Muscle of arm (tissue), 12 donors: ENCODE measurements around the gene FKBP15. TPM values are rescaled to one million over a fixed set of nuclear protein-coding genes. Genes with fewer than 3 reads are reported as not detected.
"Not testable (repeated sequence)": the region's sequence is repeated elsewhere in the genome, so short reads cannot be mapped to it uniquely, and the experiment has no call there.

Source experiments
- DNase-seq: peaks from one replicate; pipeline ENCODE4 v3.0.0-alpha.2; 2013
- polyA plus RNA-seq, 12 donors: library from polyadenylated mRNA; unstranded; fragments of 120-200 nt; gene quantifications; one replicate each; pipeline ENCODE4 v1.2.1, GENCODE V29; 2013; ENCODE audit not compliant: insufficient read length in 12 of 12

The FKBP15 gene
- polyA plus RNA-seq, 12 donors: 17.6 to 30.8 (median 22.3) TPM; not detected in 1

DNA sequence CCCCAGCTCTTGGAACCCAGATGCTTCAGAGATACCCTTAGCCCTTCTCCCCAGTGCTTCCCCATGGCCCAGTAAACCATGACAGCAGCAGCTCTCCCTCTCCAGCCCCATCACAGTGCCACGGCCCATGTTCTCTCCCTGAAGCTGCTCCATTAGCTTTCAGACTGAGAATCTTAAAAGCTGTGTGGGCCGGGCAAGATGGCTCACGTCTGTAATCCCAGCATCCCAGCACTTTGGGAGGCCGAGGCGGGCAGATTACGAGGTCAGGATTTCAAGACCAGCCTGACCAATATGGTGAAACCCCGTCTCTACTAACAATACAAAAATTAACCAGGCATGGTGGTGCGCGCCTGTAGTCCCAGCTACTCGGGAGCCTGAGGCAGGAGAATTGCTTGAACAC lies 71.5 kb downstream of the FKBP15 start:
- not testable (repeated sequence) for DNase-seq

DNA sequence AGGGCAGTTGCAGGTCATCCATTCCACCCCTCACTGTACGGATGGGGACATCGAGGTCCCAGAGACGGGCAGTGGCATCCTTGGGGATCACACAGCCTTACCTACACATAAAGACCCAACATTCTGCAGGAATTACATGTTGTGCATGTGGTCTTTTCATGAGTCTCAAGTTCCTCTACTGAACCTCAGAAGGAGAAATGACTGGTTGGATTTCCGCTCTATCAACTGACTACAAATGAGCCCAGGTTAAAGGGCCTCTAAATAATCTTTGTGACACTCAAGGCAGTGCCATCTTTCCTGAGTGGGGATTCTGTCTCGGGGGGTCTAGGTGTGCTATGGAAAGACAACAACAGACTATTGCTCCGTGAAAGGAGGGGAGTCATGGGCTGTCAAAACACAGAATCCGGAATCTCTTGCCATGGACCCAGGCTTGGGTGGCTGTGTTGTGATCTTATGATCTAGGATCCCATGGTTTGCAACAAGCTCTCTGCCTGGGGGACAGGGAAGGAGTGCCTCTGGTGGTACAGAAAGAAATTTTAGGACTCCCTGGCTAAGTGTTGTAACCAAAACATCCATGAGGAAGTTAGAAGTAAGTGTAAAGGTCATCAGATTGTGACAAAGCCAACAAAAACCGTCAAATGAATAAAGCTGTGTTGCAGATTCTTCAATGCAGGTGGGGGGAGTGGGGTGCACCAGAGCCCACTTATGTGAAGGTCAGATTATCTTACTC lies 72.1 kb downstream of the FKBP15 start:
- no peak for DNase-seq

DNA sequence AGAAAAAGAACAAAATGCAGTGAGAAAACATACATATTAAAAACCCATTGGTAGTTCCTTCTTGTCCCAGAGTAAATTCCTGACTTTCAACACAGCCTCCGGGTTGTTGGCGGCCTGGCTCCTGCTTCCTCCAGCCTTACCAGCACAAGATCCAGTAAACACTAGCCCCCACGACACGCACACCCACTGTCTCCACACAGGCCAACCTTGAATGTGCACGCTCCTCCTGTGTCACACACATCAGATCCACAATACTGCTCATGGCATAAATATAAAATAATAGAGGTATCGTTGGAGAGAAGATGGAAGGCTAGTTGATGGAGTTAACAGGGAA lies 72.7 kb downstream of the FKBP15 start:
- DNase-seq: no peak

DNA sequence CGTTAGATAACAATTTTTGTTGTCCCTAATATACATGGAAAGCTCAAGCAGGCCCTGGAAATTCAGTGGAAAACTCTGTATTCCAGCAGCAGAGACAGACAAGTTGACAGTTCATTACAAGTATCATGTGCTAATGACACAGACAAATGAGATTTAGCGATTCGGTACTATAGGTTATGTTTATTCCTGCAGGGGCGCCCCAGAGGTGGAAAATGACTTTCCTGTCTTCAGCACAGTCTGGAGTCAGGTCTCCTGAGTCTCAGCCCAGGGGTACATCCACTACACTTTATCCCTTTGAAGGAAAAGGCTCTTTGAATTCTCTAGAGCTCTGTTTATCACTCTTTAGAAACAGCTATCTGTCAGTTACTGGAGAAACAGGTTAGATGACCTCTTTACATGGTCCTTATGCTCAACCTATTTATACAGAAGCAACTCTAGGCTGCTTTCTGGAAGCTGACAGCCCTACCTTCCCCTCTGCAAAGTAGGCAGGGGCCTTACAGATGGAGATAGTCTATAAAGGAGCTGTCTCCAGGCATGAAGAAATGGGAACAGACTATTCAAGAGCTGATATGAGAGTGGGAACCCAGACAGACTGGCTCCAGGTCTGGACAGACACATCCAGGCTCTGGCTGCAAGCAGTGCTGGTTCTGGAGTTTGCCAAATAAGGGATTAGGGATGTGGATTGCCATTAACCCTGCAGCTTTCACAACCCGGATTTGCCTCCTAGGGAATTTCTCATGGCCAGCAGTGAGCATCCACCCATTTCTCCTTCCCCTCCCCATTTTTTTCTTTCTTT lies 77.4 kb downstream of the FKBP15 start:
- DNase-seq: no peak

DNA sequence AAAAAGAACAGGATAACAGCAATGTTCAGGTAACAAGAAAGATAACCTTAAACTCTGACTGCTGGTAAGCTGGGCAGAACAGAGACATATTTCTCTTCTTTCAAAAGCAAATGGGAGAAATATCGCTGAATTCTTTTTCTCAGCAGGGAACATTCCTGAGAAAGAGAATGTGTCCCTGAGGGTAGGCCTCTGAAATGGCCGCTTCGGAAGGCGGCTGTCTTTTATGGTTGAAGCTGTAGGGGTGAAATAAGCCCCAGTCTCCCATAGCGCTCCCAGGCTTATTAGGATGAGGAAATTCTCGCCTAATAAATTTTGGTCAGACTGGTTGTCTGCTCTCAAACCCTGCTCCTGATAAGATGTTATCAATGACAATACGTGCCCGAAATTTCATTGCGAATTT lies 80.2 kb downstream of the FKBP15 start:
- DNase-seq: not testable (repeated sequence)

DNA sequence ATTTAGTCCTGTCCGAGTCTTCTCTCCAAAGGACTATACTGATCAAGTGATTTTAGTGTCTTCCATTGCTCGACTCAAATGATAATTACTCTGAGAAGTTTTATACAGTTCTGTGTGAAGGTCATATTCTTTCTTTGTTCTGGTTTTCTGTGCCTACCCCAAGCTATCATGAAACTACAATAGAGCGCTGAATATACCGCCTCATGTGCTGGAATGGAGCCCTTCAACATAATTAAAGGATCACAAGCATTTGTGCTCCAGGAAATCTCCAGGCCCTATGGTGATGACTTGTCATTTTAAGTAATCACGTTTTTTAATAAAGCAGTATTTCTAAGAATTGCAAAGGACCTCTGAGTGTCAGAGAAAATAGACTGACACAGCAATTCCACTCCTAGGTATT lies 81.1 kb downstream of the FKBP15 start:
- no peak for DNase-seq

DNA sequence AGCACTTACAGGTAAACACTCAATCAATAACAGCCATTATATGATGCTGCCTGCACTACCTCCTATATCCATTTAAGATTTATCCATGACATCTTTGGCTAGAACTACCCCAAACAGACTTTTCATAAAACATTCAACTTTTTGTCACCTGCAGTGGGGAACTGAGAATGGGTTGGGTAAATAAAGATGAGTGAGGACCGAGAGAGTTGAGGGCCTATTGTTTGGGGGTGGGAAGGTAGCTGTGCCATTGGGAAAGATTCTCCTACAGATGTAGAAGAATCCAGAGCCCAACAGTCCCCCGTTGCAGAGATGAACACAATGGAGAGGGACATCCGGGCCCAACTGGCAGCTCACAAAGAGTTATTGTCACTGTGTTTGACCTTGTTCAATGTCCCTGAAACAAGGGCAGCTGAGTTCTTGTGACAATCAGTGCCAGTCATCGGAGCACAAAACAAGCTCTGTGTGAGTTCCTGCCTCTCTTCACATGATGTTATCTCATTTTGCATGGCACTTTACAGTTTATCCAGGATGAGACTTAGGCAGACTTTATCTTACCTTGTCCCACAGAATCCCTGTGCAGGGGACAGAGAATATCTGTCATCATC lies 81.8 kb downstream of the FKBP15 start:
- DNase-seq: no peak

DNA sequence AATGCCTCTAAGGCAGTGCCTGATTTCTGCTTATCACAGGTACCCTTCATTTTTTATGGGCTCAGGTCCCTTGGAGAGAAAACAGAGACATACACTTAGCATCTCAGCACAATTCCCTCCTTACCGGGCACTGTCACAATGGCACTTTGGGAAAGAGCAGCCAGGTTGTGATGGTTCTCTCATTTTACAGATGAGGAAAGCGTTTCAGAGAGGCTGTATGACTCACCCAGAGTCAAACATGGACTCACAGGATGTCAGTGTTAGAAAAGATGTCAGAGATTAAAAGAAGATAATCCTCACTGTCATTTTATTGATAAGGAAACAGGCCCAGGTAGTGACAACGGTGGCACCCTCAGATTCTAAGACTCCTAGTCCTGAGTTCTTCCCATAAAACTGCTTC lies 82.3 kb downstream of the FKBP15 start:
- no peak for DNase-seq

DNA sequence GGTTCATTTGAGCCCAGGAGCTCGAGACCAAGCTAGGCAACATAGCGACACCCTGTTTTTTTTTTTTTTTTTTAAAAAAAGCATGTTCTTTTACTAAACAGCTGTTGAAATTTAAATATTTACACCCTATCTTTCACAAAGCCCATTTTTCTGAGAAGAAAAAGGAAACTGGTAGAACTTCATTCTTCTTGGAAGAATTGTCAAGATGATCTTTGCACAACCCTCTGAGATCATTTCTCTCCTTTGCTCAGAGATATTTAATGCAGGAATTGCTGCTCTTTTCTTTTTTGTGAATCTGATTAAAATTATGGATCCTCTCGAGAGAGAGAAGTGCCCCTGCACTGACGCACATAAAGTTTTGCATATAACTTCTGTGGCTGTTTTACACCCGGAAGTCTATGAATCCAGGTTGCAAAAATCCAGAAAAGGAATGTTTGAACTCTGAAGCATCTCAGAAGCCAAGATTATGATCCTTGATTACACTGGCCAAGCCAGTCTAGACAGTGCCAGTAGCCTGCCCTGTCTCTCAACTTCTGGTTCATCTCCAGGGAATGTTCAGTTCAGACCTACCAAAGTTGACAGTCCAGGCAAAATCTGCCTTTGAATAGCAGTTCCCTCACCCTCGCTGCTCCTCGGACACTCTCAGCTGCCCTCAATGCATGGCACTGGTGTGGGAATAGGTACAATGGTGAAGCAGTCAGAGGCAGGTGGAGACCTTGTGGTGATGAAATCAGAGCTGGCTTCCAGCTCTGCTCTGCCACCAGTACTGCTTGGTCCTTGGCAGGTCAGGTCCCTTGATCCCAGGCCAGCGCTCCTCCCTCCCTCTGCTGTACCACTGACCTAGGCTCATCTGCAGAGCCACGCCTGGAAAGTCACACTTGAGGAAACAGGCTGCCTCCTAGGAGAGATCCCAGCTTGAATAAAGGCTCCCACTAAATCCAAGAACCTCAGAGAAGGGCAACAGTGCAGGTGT lies 83.6 kb downstream of the FKBP15 start:
- DNase-seq: no peak

DNA sequence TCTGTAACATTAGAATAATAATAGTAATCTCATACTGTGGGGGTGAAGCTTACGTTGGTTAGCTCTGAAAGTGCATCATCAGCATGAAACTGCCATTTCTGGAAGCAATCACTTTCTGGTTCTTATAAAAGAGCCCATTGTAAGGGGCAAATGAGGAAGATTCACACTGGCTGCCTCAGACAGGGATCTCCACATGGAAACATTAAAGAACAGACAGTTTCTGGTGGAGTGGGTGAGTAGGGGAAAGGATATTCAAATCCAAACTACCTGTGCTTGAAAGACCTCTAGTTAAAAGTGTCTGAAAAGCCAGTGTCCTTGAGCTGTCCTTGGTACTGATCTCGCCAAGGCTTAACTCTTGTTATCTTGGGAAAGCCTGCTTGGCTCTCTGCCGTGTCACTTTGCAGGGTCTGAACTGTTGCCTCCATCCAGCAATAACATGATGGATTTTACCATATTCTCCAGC lies 89.4 kb downstream of the FKBP15 start:
- no peak for DNase-seq

DNA sequence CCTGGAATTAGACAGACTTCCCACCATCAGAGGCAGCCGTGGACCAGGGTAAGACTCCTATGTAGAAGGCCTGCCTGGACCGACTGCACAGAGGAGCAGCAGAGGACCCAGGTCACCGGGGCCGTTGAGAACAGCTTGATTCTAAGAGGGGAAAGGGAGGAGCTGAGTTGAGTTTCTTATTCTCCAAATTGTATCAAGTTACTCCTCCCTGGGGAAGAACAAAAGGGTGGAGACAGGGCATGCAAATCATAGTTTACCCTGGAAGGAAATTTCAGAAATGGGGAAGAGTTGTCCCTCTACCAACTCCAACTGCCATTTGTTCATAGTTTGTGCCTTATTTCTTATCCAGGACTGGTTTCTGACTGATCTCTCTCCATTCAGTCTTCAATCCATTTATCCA lies 91.2 kb downstream of the FKBP15 start:
- no peak for DNase-seq

DNA sequence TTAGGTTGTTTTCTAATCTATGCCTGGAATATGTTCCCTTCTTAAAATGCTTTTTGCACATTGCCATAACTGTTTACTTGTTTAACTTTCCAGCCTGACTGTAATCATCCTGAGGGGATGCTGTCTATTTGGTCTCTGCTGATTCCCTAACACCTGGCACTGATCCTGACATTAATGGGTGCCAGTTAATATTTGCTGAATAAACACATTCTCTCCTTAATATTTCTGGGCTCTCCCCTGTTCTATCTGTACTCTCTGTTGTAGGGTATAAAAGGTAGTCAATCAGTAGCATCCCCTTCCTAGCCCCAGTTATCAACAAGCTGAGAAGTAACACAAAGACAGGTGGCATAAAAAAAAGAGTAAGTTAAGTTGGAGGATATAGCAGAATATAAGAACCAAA lies 91.6 kb downstream of the FKBP15 start:
- DNase-seq: no peak

DNA sequence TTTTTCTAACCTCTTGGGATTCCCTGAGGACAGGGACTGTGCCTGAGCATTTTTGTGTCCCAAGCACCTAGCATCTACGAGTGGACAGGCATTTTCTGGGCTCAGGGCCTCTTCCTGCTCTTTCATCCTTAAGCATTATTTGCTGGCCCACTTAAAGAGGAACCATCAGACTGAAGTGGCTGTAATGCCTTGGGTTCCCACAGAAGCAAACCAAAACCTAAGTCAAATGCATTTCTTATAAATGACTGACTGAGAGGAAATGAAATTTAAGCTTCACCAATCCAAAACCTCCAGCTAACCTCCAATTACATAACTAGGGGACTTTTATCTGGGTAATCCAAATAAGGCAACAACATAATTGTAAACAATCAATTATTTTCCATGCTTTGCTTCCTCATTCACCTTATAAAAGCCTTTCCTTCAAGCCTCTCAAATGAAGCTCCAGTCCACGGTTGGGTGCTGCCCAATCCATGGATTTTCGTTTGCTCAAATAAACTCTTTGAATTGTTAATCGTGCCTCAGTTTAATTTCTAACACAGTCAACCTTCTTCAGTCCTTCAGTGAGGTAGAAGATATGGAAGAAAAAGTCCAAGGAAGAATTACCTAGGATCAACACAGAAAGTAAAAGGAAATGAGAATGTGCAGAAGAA lies 95.6 kb downstream of the FKBP15 start:
- no peak for DNase-seq

DNA sequence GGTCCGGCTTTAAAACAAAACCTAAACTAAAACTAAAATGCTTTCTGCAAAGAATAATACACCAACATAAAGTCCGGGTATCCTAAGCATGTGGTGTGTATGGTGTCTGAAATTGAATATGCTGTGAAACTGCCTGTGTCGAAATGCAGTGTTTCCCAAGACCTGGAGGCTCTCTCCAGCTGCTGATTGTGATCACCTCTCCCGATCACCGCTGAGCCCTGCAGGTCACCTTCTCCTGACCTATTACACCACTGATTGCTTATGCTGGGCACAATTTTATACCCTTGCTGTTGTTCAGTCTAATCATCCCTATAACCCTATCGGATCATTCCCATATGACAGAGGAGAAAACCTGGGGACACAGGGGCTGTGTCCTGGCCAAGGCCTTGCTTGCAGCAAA lies 102.2 kb downstream of the FKBP15 start:
- not testable (repeated sequence) for DNase-seq

Other genes starting within 250 kb of the FKBP15 start
- gene ZNF883, start 209.1 kb downstream of the FKBP15 start, polyA plus RNA-seq: 1 to 10 TPM in 10 of 12 donors, not detected in 2; 2.1 to 9.6 (median 5.1) TPM
- 1 to 10 TPM in 11 of 12 donors, not detected in 1; 2.8 to 7.1 (median 4.9) TPM for gene ZFP37, start 164.6 kb downstream of the FKBP15 start, polyA plus RNA-seq
- gene SLC31A2, start 70.3 kb downstream of the FKBP15 start, polyA plus RNA-seq: 1 to 10 TPM in 10 of 12 donors, not detected in 2; 2.3 to 4.3 (median 3.1) TPM
- gene SLC31A1, start 267 bp upstream of the FKBP15 start, polyA plus RNA-seq: 10 to 100 TPM in 7 of 12 donors, 1 to 10 TPM in 4, not detected in 1; 7.3 to 15.7 (median 11.1) TPM
- gene CDC26, start 54.3 kb upstream of the FKBP15 start, polyA plus RNA-seq: 10 to 100 TPM in 11 of 12 donors, not detected in 1; 18.2 to 29.3 (median 22.3) TPM
- 10 to 100 TPM in 10 of 12 donors, 1 to 10 TPM in 1, not detected in 1; 10.0 to 23.5 (median 20.0) TPM for gene PRPF4, start 54.4 kb upstream of the FKBP15 start, polyA plus RNA-seq
- under 1 TPM in 4 of 12 donors, not detected in 8; 0.18 to 0.45 (median 0.39) TPM for gene RNF183, start 82.1 kb upstream of the FKBP15 start, polyA plus RNA-seq
- gene WDR31, start 119.0 kb upstream of the FKBP15 start, polyA plus RNA-seq: 1 to 10 TPM in 11 of 12 donors, not detected in 1; 2.1 to 4.8 (median 2.7) TPM
- gene BSPRY, start 128.3 kb upstream of the FKBP15 start, polyA plus RNA-seq: 1 to 10 TPM in 2 of 12 donors, under 1 TPM in 8, not detected in 2; 0.17 to 2.7 (median 0.50) TPM
- 10 to 100 TPM in 1 of 12 donors, 1 to 10 TPM in 10, not detected in 1; 3.0 to 51.0 (median 4.3) TPM for gene HDHD3, start 155.7 kb upstream of the FKBP15 start, polyA plus RNA-seq
- gene ALAD, start 180.0 kb upstream of the FKBP15 start, polyA plus RNA-seq: 10 to 100 TPM in 11 of 12 donors, not detected in 1; 17.9 to 37.2 (median 21.9) TPM
- 10 to 100 TPM in 11 of 12 donors, not detected in 1; 44.4 to 72.0 (median 48.4) TPM for gene POLE3, start 189.4 kb upstream of the FKBP15 start, polyA plus RNA-seq
- gene C9orf43, start 189.5 kb upstream of the FKBP15 start, polyA plus RNA-seq: under 1 TPM in 10 of 12 donors, not detected in 2; 0.17 to 0.69 (median 0.38) TPM
- 10 to 100 TPM in 11 of 12 donors, not detected in 1; 36.9 to 56.4 (median 43.6) TPM for gene RGS3, start 242.4 kb upstream of the FKBP15 start, polyA plus RNA-seq